H7 (cell line): ENCODE measurements around the gene LRRC8E. TPM values are rescaled to one million over a fixed set of nuclear protein-coding genes. Genes with fewer than 3 reads are reported as not detected.
"Not testable (repeated sequence)": the region's sequence is repeated elsewhere in the genome, so short reads cannot be mapped to it uniquely, and the experiment has no call there.

Source experiments
- DNase-seq: peaks from one replicate; pipeline ENCODE4 v3.0.0; 2012
- H3K27me3 ChIP-seq: 2 replicates; pipeline ENCODE4 v1.6.0; 2011; ENCODE audit warnings: mild to moderate bottlenecking, low read length; ENCODE audit not compliant: control insufficient read depth, insufficient read depth
- H3K36me3 ChIP-seq: replicated peaks from 2 replicates; pipeline ENCODE4 v1.5.1; 2011; ENCODE audit warnings: low read length; ENCODE audit not compliant: control insufficient read depth, insufficient read depth
- H3K4me3 ChIP-seq: 2 replicates; pipeline ENCODE4 v1.5.1; 2011; ENCODE audit warnings: low read depth, mild to moderate bottlenecking, control low read depth, low read length, moderate library complexity; ENCODE audit not compliant: insufficient read depth
- total RNA-seq: library from RNA; depleted of rRNA; stranded (reverse); fragments of >200 nt; shearing (Covaris generic); gene quantifications from 2 replicates; pipeline ENCODE4 v1.2.3, GENCODE V29; 2014

Gene LRRC8E
- total RNA-seq, 1 experiment from 2014 or later: 1.6 TPM

DNA sequence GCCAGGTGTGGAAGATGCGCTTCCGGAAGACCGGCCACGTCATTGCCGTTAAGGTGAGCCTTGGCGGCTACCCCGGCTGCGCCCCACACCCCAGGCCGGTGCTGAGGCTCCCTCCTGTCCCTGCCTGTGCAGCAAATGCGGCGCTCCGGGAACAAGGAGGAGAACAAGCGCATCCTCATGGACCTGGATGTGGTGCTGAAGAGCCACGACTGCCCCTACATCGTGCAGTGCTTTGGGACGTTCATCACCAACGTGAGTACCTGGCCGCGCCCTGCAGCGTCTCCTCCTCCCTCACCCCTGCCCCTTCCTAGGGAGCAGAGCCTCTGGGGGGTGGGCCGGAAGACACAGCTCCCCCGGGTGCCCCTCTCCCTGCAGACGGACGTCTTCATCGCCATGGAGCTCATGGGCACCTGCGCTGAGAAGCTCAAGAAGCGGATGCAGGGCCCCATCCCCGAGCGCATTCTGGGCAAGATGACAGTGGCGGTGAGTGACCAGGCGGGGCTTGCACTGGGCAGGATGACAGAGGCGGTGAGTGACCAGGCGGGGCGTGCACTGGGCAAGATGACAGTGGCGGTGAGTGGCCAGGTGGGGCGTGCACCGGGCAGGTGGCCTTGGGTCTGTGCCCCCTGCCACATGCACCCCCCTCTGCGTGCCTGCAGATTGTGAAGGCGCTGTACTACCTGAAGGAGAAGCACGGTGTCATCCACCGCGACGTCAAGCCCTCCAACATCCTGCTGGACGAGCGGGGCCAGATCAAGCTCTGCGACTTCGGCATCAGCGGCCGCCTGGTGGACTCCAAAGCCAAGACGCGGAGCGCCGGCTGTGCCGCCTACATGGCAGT is 22.2 kb downstream of the LRRC8E start:
- DNase-seq: no peak
- H3K4me3 ChIP-seq: no peak overlapping the region
- peaks cover 12% of the 10 kb centered on the region for H3K27me3 ChIP-seq
- H3K36me3 ChIP-seq: peaks cover 1% of the 10 kb centered on the region

GRCh38 chr19:7911508-7912143 is 23.3 kb downstream of the LRRC8E start:
- no peak overlapping the region for H3K4me3 ChIP-seq
- no peak for DNase-seq
- H3K36me3 ChIP-seq: peaks cover 1% of the 10 kb centered on the region
- H3K27me3 ChIP-seq: peaks cover 22% of the 10 kb centered on the region

- no peak for DNase-seq
- H3K36me3 ChIP-seq: peaks cover 1% of the 10 kb centered on the region
- H3K27me3 ChIP-seq: peaks cover 26% of the 10 kb centered on the region
- H3K4me3 ChIP-seq: no peak overlapping the region
These were observed 23.9 kb downstream of the LRRC8E start for GRCh38 chr19:7912144-7912696.

DNA sequence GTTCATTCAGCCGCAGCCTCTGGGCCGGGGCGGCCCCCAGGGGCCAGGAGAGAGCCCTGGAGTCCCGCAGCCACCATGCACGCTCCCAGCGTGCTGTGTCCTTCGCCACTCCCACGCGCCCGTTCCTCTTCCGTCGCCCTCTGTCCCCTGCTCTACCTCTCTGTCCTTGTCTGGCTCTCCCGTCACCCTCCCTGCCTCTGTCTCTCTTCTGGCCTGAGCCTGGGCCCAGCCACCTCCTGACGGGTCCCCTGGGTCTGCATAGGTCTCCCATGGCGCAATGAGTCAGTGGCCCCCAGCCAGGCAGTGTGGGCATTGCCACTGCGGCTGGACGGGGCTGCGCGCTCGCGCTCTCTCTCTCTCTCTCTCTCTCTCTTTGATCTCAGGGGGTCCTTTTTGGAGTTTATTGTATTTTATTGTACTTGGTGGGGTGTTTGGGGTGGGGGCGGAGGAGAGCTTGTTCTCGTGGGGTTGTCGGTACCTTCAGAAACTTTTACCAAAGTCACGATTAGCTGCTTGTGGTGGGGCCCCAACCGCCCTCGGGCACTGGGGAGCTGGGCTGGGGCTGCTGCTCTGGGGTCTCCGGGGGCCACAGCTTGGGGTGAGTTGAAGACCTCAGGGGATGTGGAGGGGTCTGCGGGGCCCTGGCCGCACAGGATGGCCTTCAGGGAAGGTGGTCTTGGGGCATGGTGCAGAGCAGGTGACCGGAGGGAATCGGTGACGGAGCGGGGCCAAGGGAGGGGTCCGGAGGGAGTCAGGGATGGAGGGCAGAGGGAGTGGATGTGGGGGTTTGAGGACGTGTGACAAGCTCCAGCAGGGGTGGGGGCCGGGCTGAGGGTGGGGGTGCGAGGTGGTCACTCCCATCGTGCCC is 24.6 kb downstream of the LRRC8E start:
- Histone ChIP-seq H3K27me3 (peaks cover 33% of the 10 kb centered on the region), H3K4me3 (no peak overlapping the region), H3K36me3 (peaks cover 1% of the 10 kb centered on the region)
- DNase-seq: no peak

GRCh38 chr19:7913652-7914051 is 25.3 kb downstream of the LRRC8E start:
- no peak for DNase-seq
- Histone ChIP-seq H3K4me3 (no peak overlapping the region), H3K27me3 (peaks cover 39% of the 10 kb centered on the region), H3K36me3 (peaks cover 1% of the 10 kb centered on the region)

- no peak overlapping the region for H3K4me3 ChIP-seq
- no peak for DNase-seq
- peaks cover 1% of the 10 kb centered on the region for H3K36me3 ChIP-seq
- peaks cover 44% of the 10 kb centered on the region for H3K27me3 ChIP-seq
These were observed 25.8 kb downstream of the LRRC8E start for GRCh38 chr19:7914099-7914498.

GRCh38 chr19:7914598-7915045 is 26.3 kb downstream of the LRRC8E start, which contains the start of gene TGFBR3L:
TSS of gene TGFBR3L (plus strand) at chr19:7914830.
- DNase-seq: no peak
- peaks cover 1% of the 10 kb centered on the region for H3K36me3 ChIP-seq
- no peak within 1 kb of the TSS for H3K4me3 ChIP-seq
- H3K27me3 ChIP-seq: peaks cover 48% of the 10 kb centered on the region

DNA sequence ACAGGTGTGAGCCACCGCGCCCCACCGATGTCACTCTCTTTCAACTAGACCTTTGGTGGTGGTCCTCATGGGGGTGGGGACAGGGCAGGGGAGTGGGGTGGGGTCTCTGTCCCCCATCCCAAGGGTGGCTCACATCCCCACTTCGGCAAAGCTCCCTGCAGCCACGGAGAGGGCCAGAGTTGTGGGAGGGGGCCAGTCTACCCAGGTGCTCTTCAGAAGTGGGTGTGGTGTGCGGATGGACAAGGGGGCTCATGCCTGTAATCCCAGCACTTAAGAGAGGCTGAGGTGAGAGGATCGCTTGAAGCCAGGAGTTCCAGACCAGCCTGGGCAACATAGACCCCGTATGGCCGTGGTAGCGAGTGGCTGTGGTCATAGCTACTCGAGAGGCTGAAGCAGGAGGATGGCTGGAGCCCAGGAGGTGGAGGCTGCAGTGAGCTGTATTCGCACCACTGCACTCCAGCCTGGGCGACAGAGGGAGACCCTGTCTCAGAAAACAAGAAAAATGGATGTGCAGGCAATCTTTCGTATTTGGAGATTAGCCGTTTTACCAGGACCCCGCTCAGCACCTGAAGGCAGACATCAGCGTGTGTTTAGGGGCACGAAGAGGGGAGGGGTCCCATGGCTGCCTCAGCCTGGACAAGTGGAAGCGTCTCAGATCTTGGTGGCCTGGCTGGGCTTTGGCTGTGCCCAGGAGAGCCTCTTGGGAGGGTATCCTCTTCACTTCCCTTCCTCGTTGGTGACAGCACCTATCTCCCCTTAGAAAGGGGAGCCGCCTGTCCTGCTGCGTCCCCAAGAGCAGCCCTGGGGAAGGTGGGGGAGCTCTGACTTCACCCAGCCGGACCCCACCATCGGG is 27.2 kb downstream of the LRRC8E start:
- Histone ChIP-seq H3K27me3 (peaks cover 49% of the 10 kb centered on the region), H3K36me3 (no peaks in the 10 kb centered on the region; the same call in none of the 2 replicates), H3K4me3 (peak overlapping the region; percentile 41)
- no peak for DNase-seq

DNA sequence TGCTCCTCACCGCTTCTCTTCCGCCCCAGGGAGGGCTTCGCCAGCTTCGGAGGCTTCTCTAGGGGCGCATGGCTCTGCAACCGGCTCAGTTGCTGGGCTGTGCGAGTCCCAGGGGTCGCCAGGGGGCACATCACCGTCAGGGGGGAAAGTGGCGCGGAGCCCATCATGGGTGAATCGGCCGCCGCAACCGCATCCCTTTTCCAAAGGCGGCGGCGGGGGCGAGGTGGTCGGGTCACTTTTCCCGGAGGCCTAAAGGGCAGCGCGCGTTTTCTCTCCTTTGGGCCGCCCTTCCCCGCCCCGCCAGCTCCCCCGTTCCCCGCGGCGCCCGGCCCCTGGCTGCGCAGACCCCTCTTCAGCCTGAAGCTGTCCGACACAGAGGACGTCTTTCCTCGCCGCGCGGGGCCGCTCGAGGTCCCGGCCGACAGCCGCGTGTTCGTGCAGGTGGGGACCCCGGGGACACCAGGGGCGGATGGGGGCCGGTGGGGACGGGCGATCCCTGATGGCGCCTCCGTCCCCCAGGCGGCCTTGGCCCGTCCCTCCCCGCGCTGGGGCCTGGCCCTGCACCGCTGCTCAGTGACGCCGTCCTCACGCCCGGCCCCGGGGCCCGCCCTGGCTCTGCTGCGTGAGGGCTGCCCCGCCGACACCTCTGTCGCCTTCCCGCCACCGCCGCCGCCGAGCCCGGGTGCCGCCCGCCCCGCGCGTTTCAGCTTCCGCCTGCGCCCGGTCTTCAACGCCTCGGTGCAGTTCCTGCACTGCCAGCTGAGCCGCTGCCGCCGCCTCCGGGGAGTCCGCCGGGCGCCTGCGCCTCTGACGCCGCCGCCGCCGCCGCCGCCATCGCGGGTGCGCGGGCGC is 28.0 kb downstream of the LRRC8E start:
- peak; percentile 90 for DNase-seq
- Histone ChIP-seq H3K27me3 (peaks cover 49% of the 10 kb centered on the region), H3K4me3 (peak overlapping the region; percentile 41), H3K36me3 (no peaks in the 10 kb centered on the region; the same call in 1 of the 2 replicates)

DNA sequence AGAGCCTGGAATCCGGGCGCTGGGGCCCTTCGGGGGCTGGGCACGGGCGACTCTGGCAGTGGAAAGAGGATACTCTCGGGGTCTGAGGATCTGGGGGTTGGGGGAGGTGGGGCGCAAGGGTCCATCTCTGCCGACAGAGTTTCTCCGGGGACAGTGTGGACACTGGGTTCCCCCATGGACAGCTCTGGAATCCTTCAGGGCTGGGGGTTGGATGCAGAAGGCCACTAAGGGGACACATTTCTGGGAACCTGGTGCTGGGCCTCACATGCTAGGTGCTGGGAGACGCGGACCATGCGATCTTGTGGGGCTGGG is 28.6 kb downstream of the LRRC8E start:
- Histone ChIP-seq H3K4me3 (peak overlapping the region; percentile 41), H3K36me3 (no peaks in the 10 kb centered on the region; the same call in none of the 2 replicates), H3K27me3 (peaks cover 49% of the 10 kb centered on the region)
- DNase-seq: no peak

GRCh38 chr19:7917267-7918061 is 29.2 kb downstream of the LRRC8E start:
- peak overlapping the region; percentile 41 for H3K4me3 ChIP-seq
- H3K27me3 ChIP-seq: peaks cover 49% of the 10 kb centered on the region
- DNase-seq: peak; percentile 95
- H3K36me3 ChIP-seq: no peaks in the 10 kb centered on the region; the same call in none of the 2 replicates

DNA sequence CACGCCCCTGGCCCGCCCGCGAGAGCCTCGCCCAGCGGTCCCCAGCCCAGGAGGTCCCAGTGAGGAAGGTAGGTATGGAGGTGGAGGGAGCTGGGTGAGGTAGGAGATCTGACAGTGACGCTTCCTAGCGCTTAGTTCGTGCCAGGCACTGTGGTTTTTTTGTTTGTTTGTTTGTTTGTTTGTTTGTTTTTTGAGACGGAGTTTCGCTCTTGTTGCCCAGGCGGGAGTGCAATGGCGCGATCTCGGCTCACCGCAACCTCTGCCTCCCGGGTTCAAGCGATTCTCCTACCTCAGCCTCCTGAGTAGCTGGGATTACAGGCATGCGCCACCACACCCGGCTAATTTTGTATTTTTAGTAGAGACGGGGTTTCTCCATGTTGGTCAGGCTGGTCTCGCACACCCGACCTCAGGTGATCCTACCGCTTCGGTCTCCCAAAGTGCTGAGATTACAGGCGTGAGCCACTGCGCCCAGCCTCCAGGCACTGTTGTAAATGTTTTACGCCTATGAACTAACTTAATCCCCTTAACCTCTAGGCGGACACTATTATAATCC is 29.8 kb downstream of the LRRC8E start:
- peak overlapping the region; percentile 41 for H3K4me3 ChIP-seq
- not testable (repeated sequence) for H3K36me3 ChIP-seq, DNase-seq
- peaks cover 49% of the 10 kb centered on the region for H3K27me3 ChIP-seq
